GM18907 (cell line): Measurements from ENCODE around the gene GPR171.
"Not testable (repeated sequence)": the region's sequence is repeated elsewhere in the genome, so short reads cannot be mapped to it uniquely, and the experiment has no call there.

Experiments used
- ATAC-seq: cut with Tn5 transposase; IDR thresholded peaks from one replicate; pipeline ENCODE4 v1.9.1; 2021; ENCODE audit warnings: mild to moderate bottlenecking, moderate library complexity; ENCODE audit not compliant: unreplicated experiment

Gene GPR171, protein sequence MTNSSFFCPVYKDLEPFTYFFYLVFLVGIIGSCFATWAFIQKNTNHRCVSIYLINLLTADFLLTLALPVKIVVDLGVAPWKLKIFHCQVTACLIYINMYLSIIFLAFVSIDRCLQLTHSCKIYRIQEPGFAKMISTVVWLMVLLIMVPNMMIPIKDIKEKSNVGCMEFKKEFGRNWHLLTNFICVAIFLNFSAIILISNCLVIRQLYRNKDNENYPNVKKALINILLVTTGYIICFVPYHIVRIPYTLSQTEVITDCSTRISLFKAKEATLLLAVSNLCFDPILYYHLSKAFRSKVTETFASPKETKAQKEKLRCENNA

DNA sequence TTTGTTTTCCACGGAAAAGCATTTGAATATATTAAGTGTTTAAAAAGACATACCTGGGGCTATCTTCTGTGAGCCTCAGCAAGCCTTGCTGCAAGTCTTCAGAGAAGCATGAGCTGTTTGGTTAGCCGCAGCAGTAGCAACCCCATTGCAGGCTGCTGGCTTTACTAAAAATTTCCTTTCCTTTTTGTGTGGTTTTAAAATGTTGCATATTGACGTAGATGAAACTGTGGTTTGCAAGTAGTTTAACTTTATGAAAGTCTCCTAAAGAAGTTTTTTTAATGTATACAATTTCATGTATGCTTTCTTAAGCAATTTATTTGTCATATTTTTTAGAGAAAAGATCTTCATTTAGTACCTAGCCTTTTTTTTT, at the start of gene GPR171:
TSS of gene GPR171 (minus strand) at position 166 of the 370 bp plus-strand sequence. CDS start 3,830 bp downstream, outside the sequence.
- ATAC-seq = peak; percentile 92

DNA sequence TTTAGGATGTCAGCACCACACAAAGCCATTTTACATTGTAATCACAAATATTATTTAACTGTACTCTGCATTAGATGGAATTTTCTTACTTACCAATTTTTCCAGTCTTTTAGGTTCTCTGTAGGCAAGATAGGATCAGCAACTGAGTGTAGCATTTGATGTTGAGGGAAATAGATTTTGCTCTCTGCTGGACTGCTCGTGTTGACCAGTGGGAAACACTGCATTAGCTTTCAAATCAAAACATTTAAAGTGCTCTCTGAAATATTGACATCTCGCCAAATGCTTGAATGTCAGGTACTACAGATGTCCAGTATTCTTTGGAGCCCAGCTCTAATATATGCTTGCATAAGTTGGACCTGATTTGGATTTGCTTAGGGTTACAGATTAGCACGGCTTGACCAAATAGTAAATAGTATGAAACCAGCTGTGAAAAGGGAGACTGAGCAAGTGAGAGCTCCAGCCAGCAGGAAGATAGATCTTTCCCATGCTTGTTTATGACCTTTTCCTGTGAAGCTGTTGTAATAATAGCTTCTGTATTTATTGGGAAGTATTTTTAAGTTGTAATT, 45.8 kb upstream of the GPR171 start:
- ATAC-seq = no peak

DNA sequence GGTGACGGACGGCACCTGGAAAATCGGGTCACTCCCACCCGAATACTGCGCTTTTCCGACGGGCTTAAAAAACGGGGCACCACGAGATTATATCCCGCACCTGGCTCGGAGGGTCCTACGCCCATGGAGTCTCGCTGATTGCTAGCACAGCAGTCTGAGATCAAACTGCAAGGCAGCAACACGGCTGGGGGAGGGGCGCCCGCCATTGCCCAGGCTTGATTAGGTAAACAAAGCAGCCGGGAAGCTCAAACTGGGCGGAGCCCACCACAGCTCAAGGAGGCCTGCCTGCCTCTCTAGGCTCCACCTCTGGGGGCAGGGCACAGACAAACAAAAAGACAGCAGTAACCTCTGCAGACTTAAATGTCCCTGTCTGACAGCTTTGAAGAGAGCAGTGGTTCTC, 39.0 kb upstream of the GPR171 start:
- not testable (repeated sequence) for ATAC-seq

DNA sequence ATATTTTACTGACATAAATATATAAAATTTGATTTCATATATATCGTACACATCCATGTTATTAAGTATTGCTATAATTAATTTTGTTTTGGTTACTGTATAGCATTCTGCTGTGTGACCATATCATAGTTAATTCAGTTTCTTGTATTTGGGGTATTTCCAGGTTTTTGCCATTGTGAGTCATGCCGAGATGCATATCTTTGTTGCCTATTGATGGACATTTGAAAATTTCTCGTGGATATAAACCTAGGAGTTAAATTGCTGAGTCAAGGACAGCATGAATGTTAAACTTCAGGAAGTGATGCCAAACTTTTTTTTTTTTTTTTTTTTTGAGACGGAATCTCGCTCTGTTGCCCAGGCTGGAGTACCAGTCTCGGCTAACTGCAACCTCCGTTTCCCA, 33.7 kb upstream of the GPR171 start:
- ATAC-seq = no peak

DNA sequence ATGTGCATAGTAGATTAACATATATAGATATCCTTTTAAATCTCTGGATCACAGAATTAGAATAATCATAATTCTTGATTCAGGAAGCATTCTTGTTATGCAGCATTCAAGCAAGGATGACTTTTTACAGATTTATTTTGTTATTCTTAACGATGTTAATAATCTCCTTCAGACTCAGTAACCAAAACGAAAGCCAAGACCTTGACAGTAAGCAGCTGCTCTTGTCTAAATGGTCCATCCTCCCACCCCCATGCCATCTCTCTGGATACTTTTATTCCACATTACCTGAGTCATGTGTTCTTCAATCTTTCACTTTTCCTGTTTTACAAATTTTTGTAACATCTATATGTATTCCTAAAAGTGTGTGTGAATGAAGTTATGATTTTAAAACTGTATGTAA, 33.3 kb upstream of the GPR171 start:
- ATAC-seq = no peak

DNA sequence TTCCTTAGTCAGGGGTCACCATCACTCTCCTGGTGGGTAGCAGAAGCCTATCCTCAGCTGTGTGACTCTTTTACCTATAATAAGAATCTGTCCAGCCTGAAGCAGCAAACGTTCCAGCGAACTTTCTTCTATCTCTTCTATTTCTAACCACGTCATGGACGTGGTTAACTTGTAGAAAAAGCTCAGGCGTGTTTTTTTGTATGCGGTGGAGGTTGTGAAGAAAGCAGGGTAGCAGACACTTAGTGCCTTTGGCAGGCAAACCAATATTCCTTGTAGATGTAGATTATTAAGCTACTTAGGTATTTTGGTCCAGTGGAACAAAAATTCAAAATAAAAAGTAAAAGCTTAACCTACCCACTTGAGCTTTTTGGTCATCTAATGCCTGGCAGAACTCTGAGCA, 31.8 kb upstream of the GPR171 start:
- no peak for ATAC-seq

DNA sequence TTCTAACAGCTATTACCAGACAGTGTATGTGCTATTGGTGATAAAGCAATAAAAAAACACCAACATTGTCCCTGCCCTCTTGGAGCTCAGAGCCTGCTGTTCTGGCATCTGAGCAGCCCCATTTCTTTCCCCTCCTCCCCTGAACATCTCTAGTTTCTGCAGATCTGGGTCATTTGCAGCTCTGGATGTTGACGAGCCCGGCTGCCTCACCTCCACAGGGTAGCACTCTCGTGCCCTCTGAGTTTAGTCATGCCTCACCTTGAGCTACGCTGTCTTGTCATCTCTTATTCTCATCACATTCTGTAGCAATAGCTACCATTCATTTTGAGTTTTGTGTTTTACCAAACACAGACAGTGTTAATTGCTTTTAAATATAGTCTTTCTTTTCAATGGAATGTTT, 30.0 kb upstream of the GPR171 start:
- no peak for ATAC-seq

DNA sequence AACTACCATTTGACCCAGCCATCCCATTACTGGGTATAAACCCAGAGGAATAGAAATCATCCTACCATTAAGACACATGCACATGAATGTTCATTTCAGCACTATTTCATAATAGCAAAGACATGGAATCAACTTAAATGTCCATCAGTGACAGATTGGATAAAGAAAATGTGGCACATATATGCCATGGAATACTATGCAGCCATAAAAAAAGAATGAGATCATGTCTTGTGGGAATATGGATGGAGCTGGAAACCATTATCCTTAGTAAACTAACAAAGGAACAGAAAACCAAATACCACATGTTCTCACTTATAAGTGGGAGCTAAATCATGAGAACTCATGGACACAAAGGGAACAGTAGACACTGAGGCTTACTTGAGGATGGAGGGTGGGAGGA, 29.4 kb upstream of the GPR171 start:
- not testable (repeated sequence) for ATAC-seq

DNA sequence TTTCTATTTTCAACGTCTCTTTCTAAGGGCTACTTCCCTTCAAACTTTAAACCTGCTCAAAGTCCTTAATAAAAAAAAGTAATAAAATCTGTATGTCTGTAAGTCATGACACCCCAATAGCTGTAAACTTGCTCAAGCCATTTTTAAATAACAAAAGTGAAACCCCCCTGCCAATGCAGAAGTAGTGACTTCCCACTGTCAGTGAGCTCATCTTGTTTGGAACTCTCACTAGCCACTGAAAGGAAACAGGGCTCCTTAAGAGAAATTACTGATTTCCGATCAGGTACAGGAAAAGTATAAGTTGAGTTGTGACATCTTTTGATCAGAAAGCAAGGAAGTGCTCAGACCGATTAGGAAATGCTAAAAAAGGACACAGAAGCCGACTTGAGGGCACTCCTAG, 27.6 kb upstream of the GPR171 start:
- peak; percentile 39 for ATAC-seq

DNA sequence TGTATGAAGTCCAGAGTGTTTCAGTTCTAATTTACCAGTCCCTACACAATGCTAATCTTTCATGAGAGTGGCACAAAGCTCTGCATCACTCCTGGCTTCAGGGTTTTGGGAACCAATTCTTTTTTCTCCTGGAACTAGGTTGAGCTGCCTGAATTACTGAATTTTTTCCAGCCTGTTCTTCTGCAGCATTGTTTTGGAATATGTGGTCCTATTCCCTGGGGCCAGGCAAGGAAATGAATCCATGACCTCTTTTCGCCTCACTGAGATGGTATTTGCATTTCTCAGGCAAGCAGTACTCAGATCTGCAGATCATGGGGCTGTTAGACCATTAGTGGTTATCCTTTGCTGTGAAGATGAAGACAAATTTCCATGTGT, 25.6 kb upstream of the GPR171 start:
- ATAC-seq = peak; percentile 34

DNA sequence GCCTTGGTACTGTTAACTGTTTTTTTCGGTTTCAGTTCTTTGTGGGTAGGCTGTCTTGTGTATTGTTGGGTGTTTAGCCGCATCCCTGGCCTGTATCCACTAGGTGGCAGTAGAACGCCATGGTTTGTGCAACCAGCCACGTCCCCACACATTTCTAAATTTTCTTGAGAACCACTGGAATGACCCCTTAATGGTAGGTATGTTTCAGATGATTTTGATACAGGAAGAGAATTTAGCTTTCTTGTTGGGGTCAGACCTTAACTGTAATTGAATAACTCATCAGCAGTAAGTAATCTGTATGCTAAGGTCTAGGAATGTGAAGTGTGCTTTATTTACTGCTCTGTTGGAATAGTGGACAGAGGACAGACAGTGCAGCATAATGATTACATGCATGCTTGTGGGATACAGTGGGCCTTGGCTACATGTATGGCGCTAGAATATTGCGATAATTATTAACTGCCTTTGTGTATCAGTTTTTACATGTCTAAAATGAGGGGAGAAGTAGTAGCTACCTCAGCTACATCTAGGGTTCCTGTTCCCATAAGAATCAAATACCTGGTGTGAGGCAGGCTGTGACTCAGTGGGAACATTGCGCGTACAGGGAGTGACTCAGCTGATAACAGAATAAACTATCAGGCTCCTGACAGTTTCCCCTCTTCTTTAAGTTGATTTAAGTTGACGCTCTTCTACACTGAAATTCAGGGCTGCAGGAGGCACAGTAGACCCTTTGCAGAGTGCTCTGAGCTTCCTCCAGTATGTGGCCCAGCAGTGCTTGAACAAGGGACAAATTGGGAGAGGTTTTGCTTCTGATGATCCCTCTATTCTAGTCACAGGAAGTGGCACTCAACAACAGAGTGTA, 25.0 kb upstream of the GPR171 start:
- peak; percentile 87 for ATAC-seq

DNA sequence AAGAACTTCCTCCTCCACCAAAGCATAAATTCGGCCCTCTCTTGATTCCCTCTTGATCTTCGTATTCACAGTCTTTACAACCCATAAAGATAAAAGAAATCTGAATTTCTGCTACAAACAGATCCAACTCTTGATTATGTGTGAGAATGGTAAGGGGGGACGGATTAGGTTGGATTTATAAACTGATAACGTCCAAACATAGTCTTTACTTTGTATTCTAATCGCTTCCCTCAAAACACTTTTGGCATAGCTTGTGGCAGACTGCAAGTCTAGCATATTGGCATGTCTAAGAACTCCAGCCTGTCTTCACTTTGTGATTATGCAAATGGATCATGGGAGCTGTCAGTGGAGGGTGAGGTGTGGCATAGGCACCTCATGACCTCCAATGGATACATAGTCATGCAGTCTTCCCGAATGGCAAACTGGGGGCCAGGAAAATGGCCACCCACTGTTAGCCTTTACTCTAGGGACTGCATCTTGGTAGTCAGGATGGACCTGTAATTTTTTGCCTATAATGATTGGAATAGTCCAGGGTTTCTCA, 24.3 kb upstream of the GPR171 start:
- peak; percentile 51 for ATAC-seq

DNA sequence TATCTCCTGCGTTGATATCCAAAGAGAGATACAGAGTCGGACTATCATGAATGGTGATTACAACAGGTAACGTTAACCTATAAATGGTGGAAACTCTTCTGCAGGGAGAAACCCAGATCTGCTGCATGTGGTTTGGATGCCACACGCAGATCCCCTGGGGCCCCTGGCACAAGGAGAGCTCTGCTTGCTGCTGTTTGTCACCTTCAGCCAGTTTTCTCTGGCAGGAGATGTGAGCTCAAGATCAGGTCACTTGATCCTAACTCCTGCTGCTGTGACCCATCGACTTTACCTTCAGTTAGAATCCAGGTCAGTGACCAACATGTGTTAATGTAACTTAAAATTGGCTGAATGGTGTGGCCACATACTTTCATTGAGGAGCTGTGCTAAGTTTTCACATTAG, 23.8 kb upstream of the GPR171 start:
- no peak for ATAC-seq

DNA sequence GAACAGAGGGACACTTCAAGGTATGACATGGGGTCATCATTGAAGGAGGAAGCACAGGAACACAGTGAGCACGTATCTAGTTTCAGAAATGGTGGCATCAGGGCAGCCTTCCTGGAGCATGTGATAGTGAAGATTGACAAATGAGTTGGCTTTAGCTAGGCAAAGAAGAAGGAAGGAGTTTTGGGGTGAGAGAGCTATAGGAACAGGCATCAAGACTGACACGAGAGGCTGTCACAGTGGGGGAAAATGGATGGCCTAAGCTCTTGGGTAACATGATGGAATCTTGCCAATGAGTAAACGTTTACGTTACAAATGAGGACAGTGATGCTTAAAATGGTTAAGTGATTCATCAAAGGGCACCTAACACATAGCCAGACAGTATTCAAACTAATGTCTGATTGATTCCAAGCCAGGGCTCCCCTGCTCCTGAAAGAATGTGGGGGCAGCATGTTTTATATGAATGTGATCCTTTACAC, 23.1 kb upstream of the GPR171 start:
- ATAC-seq = no peak

DNA sequence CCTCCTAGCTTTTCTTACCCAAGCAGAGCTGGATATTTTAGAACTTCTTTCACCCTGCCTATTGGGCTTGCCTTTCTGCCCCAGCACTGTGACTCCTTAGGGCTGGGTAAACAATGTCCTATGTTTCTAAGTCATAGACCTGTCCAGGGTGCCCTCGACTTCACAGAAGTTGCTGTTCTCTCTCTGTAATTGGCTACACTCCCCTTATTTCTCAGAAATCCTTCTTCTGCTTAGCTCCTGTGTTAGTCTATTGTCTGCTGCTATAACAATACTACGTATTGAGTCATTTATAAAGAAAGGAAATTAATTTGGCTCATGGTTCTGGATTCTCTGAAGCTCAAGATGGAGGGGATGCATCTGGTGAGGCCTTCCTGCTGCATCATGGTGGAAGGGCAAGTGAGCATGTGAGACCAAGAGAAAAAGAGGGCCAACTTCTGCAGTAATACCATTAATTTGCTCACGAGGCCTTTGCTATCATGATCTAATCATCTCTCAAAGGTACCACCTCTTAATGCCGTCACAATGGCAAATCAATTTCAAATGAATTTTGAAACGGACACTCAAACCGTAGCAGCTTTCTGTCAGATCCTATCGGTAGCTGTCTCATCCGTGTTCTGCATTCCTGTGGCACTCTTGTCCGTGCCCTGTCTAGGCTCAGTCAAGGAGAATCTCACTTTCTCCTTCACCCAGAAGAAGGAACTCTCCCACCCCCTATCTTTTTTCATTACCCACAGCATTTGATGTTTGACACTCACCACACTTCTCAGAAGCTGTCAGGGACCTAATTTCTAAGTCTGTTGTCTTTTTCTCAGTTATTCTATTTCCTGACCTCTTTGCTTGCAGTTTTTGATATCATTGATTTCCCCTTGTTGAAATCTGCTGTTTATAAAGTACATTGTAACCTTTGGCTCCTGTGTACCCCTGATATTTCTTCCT, 22.3 kb upstream of the GPR171 start:
- no peak for ATAC-seq

DNA sequence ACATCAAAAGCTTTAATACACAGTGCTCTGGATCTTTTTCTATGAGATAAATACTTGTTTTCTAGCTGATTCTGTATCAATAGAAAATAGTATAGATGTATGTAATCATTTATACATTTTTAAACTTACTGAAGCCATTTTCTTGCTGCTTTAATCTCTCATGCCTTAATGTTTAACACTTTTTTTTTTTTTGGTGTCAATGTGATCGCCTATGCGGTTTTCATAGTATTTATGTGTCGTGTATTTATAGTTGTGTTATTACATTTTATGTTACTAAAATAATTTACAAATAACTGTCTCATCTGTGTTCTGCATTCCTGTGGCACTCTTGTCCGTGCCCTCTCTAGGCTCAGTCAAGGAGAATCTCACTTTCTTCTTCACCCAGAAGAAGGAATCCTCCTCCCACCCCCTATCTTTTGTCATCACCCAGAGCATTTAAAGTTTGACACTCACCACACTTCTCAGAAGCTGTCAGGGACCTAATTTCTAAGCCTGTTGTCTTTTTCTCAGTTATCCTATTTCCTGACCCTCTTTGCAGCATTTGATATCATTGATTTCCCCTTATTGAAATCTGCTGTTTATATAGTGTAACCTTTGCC, 21.4 kb upstream of the GPR171 start:
- ATAC-seq = no peak

DNA sequence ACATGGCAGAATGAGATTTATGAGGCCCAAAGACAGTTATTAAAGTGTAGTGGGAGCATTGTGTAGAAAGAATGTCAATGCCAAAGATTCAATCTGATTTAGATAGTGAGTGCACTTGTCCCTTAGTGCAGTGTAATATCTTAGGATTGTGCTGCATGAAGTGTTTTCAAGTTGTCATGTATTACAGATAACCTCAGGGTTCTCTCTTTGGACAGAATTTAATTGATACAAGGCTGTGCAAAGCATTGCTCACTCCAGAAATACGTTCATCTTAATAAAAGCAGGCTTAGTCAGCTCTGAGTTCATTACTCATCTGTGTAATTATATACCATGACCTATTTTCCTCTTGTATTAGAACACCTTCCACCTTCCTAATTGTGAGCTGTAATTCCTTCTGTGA, 16.0 kb upstream of the GPR171 start:
- ATAC-seq = no peak

DNA sequence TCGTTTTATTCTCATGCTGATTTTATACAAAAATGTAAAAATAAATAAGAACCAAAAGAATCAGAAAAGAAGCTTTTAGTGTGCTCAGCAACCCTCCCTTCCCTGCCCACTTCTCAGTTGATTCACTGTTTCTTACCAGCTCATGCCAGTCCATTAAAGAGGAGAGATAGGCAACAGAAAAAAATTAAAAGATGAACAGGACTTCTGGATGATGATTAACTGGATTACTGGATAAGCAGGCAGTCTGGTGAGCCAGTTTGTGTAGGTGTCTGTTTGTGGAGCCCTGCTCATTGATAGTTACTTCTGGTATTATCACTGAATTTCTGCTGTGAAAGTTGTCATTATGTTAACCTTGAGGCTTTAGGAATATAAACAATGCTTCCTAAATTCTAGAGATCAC, 15.1 kb upstream of the GPR171 start:
- no peak for ATAC-seq

DNA sequence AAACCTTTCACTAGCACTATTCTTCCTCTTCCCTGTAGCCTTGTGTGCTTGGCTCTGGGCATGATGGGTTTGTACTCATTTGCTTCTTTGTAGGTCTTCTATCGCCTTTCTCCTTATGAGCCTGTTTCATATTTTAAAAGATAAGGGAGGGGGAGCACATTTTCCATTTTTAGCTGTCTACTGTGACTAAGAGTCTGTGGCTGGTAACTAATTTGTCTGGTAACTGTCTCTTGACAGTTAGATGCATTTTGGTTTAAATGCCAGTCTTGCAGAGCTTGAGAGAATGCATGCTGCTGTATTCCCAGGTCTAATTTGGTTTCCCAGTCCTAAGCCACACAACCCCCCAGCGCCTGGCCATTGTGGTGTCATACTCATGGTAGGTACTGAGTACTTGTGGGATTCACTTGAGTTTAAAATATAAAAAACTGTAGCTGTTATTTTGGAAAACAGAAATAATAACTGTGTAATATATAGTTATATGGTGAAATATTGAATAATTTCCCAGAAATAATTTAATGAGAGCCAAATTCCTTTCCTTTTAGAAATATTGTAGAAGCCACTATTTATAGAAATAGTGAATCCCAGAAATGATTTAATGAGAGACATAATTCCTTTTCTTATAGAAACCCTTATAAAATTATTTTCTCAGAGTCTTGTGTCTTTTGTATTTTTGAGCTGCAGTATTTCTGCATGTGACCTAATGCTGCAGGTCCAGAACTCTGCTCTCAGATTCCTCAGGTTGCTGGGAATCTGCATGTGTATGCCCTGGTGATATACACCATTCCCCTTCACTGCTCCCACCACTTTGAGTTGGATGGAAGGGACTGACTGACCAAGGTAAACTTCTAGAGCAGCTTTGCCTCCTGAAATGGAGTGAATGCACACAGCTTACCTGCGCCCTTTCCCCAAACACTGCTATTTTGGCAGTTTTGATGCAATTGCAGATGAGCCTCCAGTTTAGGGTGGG, 13.9 kb upstream of the GPR171 start:
- ATAC-seq = no peak
